Gastrocnemius medialis (tissue), 4 donors: ENCODE data around the gene TMEM87A.

ENCODE experiments used
- CTCF ChIP-seq, 5 experiments: fragments of 450-650 bp in 3 of 5; fragments of 200-600 bp in 2 of 5; sonication (generic) in 2 of 5; IDR thresholded peaks in 4 of 5; conservative IDR thresholded peaks in 1 of 5; 1 replicate in 4 of 5; 2 replicates in 1 of 5; pipeline ENCODE4 v1.5.1; 2016 to 2019; ENCODE audit warnings: antibody characterized with exemption in 5 of 5, mild to moderate bottlenecking in 3 of 5, moderate library complexity in 3 of 5
- POLR2A ChIP-seq, 2 donors: fragments of 450-650 bp; IDR thresholded peaks; one replicate each; pipeline ENCODE4 v1.6.1; 2017; ENCODE audit warnings: antibody characterized with exemption in 2 of 2, mild to moderate bottlenecking in 2 of 2, moderate library complexity in 2 of 2

GRCh38 chr15:42233107-42233506 lies 40.1 kb downstream of the TMEM87A start:
- no peak for TF ChIP-seq CTCF (IDR thresholded peaks at IDR 0.05 in 4 of 5, conservative IDR thresholded peaks at IDR 0.05 in 1 of 5)
- TF ChIP-seq POLR2A (IDR thresholded peaks at IDR 0.05) = no peak
